Stimulated activated CD4-positive, alpha-beta T cell treated with anti-CD3 and anti-CD28 coated beads, Interleukin-15, amount 100 ng/mL, for 24 hours (primary cell): ENCODE results near the gene WNT2B.

Source experiments
- DNase-seq: peaks from one replicate; pipeline ENCODE4 v3.0.0-alpha.2; 2020

Gene WNT2B

DNA sequence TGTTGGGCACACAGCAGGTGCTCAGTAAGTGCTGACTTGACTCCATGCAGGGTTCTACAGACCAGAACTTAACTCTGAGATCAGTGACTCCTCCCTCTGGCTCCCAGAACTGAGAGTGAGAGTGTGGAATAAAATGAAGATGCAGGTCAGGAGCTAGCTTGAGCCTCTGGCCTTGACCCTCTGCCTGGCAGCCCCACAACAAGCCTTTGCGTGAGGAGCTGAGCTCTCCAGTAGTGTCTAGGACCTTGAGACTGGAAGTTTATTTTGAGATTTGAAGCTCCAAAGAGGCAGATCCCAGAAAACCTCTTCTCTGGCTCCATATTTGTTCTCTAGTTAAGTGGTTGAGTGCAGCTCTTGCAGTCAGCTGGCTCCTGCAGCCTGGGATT lies 3.4 kb upstream of the WNT2B start:
- DNase-seq, result no peak

DNA sequence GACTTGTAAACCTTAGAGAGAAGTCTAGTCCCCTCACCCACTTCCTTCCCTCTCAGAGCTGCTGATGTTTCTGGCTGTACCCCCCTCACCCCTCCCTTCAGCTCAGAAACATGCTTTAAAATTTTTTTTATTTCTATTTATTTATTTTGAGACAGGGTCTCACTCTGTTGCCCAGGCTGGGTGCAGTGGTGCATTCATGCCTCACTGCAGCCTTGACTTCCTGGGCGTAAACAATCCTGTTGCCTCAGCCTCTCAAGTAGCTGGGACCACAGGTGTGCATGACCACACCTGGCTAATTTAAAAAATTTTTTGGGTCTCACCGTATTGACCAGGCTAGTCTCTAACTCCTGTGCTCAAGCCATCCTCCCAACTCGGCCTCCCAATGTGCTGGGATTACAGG lies 2.9 kb upstream of the WNT2B start:
- no peak for DNase-seq

DNA sequence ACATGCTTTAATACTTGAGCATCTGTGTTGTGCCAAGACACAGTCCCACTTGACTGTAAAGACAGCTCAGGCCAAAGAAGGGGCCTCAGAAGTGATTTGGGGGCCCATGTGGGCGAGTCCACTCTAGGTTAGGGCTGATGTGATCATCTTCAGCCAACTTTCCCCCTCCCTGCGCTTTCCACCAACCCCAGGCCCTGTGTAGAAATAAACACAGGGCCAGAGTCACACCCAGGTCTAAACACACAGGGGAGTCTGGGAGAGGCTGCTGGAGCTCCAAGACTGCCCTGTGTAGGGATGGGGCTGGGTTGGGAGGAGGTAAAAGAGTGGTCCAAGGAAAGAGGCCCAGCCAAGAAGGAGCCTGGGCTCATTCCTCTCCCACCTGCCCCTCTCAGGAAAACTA lies 2.5 kb upstream of the WNT2B start:
- no peak for DNase-seq

DNA sequence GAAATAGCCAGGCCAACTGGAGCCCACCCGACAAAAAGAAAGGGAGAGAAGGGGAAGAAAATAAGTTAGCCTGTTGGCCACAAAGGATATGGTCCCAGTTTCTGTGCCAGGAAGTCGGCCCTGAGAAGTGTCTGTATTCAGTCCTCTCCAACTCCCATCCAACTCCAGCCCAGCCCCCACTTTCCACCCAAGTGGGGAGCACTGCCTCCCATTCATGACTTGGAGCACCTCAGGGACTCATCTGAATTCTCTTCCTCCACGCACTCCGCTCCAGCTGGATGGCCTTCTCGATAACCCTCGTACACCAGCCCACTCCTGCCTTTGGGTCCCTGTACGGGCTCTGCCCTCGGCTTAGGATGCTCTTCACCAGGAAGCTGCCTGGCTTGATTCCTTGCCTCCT lies 2.0 kb upstream of the WNT2B start:
- DNase-seq, result no peak

DNA sequence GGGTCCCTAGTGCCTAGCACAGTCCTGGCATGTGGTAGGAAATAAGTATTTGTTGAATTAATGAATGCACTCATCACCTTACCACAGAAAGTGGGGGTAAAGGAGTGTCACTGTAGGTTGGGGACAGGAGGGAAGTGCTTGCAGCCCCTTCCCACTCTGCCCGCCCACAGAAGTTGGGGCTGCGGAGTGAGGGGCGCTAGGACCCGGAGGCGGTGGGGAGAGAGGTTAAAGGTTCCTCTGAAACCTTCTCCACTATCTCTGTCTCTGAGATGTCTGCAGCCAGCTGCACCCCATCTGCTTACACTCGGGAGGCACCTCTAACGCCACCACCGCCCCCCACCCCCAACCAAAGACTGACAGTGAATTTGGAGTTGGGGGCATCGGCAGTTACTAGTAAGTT lies 1.4 kb upstream of the WNT2B start:
- no peak for DNase-seq

DNA sequence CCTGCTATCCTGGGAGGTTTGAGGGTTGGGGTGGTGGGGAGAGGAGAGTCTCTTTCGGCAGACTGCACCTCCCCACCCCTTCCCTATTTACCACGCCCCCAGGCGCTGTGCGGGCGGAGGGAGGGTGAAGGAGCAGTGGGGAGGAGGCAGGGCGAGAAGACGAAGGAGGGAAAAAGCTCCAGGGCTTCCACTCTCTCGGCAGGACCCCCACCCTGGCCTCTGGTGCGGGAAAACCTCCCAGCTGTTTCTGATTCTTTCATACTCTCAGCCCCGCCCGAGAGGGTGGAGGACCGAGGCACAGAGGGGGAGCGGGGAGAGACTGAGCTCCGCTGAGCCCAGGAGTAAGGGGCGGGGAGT lies 866 bp upstream of the WNT2B start:
- peak; percentile 41 for DNase-seq

- peak; percentile 36 for DNase-seq
Measured at GRCh38 chr1:112509005-112509659, 367 bp downstream of the WNT2B start.

- DNase-seq, result no peak
Measured at GRCh38 chr1:112509660-112510178, 954 bp downstream of the WNT2B start.

DNA sequence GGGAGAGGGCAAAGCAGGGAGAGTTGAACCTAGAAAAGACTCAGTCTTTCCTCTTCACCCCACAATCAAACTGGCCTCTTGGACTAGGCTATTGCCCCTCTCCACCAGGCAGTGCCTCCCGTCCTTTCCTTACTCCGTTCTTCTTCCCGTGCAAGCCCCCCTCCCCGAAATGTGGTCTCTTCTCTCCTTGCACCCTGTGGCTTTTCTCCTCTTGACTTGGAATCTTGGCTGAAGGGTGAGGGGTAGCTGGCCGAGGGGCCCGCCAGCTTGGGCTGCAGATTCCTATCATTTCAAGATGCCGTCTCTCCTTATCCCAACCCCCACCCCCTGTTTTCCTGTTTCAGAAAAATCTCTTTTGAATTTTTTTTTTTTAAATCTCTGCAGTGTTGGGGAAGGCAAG lies 1.6 kb downstream of the WNT2B start:
- DNase-seq, result no peak

DNA sequence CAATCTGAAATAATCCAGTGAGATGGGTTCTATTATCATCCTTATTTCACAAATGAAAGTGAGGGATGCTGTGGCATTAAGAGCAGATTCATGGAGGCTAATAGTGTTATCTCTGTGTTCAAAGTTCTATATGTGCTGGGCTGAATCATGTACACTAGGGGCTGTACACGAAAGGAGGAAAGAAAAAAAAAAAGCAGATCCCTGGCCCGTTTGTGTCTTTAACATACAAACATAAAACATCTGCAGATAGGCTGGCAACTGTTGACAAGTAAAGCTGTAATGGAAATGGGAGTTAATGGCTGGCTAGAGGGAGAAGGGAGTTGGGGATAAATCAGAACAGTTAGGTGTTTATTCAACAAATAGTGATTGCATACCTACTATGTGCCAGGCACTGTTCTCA lies 3.1 kb downstream of the WNT2B start:
- no peak for DNase-seq

DNA sequence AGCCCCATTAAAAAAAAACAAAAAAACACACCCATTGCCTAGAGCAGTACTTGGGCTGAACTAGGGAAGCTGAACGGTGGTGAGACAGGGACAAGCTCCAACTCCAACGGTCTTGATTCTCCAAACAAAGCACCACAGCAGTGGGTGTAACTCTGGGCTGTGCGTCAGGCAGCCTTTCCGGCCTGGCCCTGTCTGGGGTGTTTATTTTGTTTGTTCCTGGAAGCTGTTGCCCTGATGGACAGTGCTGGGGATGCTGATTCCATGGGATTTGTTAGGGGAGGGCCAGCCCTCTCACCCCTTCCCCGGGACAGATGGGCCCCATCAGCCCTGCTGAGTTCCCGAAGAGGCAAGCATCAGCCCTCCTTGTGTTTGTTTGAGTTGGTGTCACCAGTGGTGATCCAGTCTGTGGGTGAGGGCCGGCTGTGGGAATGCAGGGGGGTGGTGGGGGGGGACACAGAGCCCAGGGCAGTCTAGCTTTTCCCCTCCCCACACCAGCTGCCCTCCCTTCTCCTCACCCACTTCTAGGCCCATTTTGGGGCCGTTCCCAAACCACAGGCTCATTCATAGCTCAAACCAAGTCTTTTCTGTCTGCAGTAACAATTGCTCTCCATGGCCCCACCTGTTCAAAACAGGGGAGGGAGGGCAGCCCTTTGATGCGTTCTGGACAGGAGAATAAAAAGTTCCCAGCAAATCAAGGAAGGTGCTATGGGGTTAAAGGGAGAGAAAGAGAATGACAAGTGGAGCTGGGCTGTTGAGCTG lies 4.5 kb downstream of the WNT2B start:
- DNase-seq, result no peak

GRCh38 chr1:112514901-112515300 lies 6.1 kb downstream of the WNT2B start:
- DNase-seq, result no peak

DNA sequence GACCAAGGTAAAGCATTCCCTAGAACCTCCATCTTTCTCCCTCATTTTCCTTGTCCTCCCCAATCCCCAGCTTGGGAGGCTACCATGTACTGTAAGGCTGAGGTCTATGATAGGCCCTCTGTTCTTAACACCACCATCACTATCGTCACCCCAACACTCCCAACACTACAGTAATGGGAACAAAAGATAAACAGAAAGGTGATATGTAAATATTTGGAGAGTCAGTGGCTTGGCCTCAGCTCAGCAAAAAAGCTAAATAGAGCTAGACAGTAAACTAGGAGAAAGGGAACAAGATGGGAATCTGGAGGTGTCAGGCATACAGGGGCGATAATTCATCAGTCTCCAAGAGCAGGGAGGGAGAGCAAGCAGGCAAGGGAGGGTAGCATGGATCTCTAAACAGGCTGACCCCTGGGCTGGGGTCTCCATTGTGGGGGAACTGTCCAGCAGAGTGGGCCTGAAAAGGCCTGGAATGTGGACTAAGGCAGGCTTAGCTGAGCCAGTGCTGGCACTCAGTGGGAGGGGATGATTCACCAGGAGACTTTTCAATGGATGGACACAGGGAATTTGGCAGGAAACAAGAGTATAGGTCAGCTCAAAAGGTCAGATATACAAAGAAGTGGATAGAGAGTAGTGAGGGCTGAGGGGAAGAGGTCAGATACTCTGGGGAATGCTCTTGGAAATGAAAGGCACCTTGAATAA lies 6.7 kb downstream of the WNT2B start:
- DNase-seq, result no peak

- DNase-seq, result no peak
Measured at GRCh38 chr1:112516141-112516540, 7.4 kb downstream of the WNT2B start.

DNA sequence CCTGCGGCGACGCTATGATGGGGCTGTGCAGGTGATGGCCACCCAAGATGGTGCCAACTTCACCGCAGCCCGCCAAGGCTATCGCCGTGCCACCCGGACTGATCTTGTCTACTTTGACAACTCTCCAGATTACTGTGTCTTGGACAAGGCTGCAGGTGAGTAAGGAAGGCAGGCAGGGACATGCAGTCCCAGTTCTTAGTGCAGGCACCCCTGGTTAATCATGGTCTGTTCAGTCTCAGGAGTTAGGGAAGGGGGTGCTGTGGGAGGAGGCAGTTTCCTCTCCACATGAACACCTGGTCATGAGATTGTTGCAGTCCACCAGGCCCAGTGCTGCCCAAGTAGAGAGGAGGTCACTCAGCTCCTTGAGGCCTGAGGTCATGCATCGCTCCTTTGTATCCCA lies 8.5 kb downstream of the WNT2B start:
- no peak for DNase-seq

- DNase-seq, result no peak
Measured at GRCh38 chr1:112517646-112518045, 8.9 kb downstream of the WNT2B start.

DNA sequence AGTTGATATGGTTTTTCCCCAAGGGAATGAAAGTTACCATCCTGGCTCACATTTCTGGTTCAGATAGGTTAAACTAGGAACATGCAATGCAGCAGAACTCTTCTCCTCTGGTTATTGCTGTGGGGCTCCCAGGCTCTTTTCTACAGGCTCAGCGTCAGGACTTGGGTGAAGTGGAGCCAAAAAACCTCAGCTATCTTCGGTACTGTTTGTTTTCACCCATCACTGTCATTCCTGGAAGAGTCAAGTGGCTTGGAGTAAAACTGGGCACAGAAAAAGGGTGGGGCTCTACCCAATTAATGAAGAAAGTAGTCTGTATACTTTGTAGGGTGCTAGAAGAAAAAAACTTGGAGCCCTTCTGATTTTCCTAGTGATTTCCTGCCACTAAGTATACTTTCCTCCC lies 9.4 kb downstream of the WNT2B start:
- no peak for DNase-seq

- no peak for DNase-seq
Measured at GRCh38 chr1:112520166-112520565, 11.4 kb downstream of the WNT2B start.

DNA sequence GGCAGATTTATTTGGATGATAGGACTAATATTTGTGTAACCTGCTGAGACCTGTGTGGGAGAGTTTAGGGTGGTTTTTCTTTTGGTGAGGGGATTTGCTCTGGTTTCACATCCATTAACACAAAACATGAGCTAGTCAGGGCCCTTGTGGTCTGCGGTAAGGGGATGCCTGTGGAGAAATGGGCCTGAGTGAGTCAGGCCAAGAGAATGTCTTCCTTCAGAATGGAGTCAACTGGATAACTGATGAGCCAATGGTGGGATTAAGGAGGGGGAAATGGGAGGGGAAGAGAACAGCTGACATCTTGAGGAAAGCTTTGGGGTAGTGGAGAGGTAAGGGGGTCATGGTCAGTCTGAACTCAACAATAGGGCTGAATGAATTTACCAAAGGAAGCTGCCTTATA lies 13.9 kb downstream of the WNT2B start:
- no peak for DNase-seq

DNA sequence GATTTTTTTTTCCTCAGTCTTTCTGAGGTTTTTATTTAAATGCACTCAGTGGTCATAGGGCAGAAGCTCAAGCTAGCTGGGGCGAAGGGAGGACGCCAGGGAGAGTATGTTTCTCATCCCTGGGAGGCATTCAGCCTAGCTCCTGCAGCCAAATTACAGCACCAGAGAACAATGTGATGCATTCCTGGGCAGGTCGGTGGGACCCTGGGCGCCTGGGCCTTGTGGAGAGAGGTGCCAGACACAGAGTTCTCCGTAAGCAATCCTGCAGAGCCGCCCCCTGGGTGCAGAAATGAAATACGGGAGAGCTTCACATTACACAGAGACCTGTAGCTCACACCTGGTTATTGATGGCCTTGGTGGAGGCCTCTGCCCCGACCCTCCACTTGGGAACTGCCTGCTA lies 15.5 kb downstream of the WNT2B start:
- no peak for DNase-seq

- DNase-seq, result no peak
Measured at GRCh38 chr1:112524986-112525385, 16.2 kb downstream of the WNT2B start.

DNA sequence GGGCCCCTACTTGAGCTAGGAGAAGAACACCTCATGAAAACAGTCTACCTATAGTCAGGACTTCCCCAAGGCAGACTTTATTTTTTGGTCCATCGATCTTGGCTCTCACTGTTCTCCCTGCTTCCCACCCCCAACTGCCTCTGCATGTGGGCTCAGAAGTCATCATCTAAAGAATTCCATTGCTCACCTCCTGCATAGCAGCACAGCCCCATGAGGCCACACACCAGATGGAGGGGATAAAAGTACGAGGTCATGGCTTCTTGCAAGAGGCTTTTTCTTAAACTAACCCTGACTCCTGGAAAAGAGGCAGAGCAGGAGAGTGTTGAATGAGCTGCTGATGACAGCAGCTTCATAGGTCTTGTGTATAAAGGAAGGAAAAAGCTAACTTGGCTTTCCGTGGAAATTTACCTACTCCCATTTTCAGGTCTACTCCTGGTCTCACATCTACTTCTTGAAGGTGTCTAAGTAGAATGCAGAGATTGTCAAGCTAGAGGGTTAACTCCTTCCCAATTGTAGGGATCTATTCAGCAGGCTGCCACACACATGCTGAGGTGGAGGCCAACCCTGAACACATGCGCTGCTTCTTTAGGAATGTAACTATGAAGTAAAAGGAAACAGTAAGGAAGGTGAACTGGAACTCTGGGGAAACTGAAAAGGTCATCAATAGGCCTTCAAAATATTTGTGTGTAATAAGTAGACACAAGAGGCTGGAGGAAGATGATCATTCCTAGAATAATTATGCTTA lies 18.7 kb downstream of the WNT2B start:
- DNase-seq, result no peak

DNA sequence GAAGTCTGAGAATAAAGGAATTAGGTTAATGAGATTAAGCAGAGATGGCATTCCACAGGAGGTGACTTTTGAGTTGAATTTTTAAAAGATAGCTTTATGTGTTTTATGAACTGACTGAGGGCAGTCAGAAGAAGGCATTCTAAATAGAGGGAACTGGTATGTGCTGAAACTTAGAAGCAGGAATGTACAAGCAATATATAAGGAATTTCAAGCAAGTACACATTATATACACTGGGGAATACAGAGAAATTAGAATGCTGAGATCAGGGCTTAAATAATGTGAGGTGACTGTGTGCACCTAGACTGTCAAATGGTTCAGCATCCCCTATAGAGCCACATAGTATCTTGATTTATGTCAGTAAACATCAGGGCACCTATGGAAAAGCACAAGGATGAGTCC lies 19.3 kb downstream of the WNT2B start:
- DNase-seq, result no peak
